GM23248 (cell line): ENCODE results near the gene RPS28.

Experiments
- EZH2 ChIP-seq: fragments of 200-600 bp; sonication (generic); IDR thresholded peaks from 2 replicates; pipeline ENCODE4 v1.6.1; 2018; ENCODE audit warnings: antibody characterized with exemption, mild to moderate bottlenecking; ENCODE audit not compliant: insufficient read depth, poor library complexity, severe bottlenecking
- EZH2phosphoT487 ChIP-seq: fragments of 200-600 bp; sonication (generic); IDR thresholded peaks from 2 replicates; pipeline ENCODE4 v1.6.1; 2018; ENCODE audit warnings: antibody characterized with exemption, moderate library complexity, mild to moderate bottlenecking, low read depth; ENCODE audit not compliant: insufficient read depth

DNA sequence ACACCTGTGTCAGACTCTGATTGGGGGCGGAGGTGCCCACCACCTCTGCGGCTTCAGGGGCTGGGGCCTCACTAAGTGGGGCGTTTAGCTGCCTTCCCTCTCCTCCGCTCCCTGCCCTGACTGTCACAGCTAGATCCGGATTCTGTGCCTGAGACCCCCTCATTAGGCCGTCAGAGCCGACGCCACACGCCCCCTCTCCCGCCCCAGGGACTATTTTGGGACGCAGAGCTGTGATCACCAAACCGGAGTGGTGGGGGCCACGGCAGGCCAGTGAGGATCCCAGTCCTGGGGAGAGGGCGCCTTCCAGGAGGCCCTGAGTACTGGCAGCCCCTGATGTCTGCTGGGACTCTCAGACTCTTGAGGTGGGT is 21.0 kb downstream of the RPS28 start:
- TF ChIP-seq EZH2phosphoT487 (no peak), EZH2 (no peak)
